Keratinocyte (primary cell): ENCODE data around the gene DNAJC5G. TPM values are rescaled to one million over a fixed set of nuclear protein-coding genes. Genes with fewer than 3 reads are reported as not detected.
"Not testable (repeated sequence)": the region's sequence is repeated elsewhere in the genome, so short reads cannot be mapped to it uniquely, and the experiment has no call there.

Experiments
- DNase-seq: peaks from one replicate; pipeline ENCODE4 v3.0.0-alpha.2; 2011; ENCODE audit warnings: low read depth, missing footprints, low spot score
- FAIRE-seq: peaks from 2 replicates; lab custom pipeline; 2011; peaks lifted over from hg19 to GRCh38; lab: Jason Lieb, UNC
- H2AFZ ChIP-seq: 2 replicates; pipeline ENCODE4 v1.6.0; 2012; ENCODE audit warnings: low read length, control low read depth, inconsistent platforms; ENCODE audit not compliant: control insufficient read depth
- H3K27ac ChIP-seq: 2 replicates; pipeline ENCODE4 v1.5.1; 2011; ENCODE audit warnings: low read length; ENCODE audit not compliant: control insufficient read depth, insufficient read depth
- H3K27me3 ChIP-seq: 3 replicates; pipeline ENCODE4 v1.6.0; 2011; ENCODE audit warnings: low read length; ENCODE audit not compliant: control insufficient read depth, insufficient read depth; ENCODE audit errors: extremely low read depth
- H3K36me3 ChIP-seq, 2 experiments: 2 replicates in 1 of 2; 3 replicates in 1 of 2; pipeline ENCODE4 v1.5.1; 2011; ENCODE audit warnings: low read length in 2 of 2, mild to moderate bottlenecking in 1 of 2; ENCODE audit not compliant: control insufficient read depth in 2 of 2, insufficient read depth in 2 of 2; ENCODE audit errors: extremely low read depth in 1 of 2
- H3K4me1 ChIP-seq: 3 replicates; pipeline ENCODE4 v1.5.1; 2011; ENCODE audit warnings: low read length; ENCODE audit not compliant: control insufficient read depth, insufficient read depth; ENCODE audit errors: extremely low read depth
- H3K4me2 ChIP-seq: 3 replicates; pipeline ENCODE4 v1.6.0; 2011; ENCODE audit warnings: low read depth, low read length; ENCODE audit not compliant: control insufficient read depth, insufficient read depth; ENCODE audit errors: extremely low read depth
- H3K4me3 ChIP-seq, 3 experiments: fragments of 200-600 bp in 1 of 3; sonication (generic) in 1 of 3; 2 replicates in 2 of 3; 3 replicates in 1 of 3; pipeline ENCODE4 v1.5.1; 2011 to 2016; ENCODE audit warnings: low read length in 3 of 3, mild to moderate bottlenecking in 3 of 3, control low read depth in 2 of 3, inconsistent platforms in 1 of 3, low read depth in 1 of 3, mixed read lengths in 1 of 3, mixed run types in 1 of 3, moderate library complexity in 1 of 3; ENCODE audit not compliant: control insufficient read depth in 2 of 3, insufficient read depth in 2 of 3; ENCODE audit errors: extremely low read depth in 1 of 3
- H3K79me2 ChIP-seq: 2 replicates; pipeline ENCODE4 v1.6.0; 2012; ENCODE audit warnings: low read length; ENCODE audit not compliant: control insufficient read depth, insufficient read depth
- H3K9ac ChIP-seq: 3 replicates; pipeline ENCODE4 v1.6.0; 2011; ENCODE audit warnings: low read length; ENCODE audit not compliant: control insufficient read depth, insufficient read depth; ENCODE audit errors: extremely low read depth
- H3K9me1 ChIP-seq: 3 replicates; pipeline ENCODE4 v1.6.0; 2011; ENCODE audit warnings: low read length; ENCODE audit not compliant: control insufficient read depth, insufficient read depth; ENCODE audit errors: extremely low read depth
- H3K9me3 ChIP-seq: 2 replicates; pipeline ENCODE4 v1.5.1; 2012; ENCODE audit warnings: low read depth, low read length; ENCODE audit not compliant: control insufficient read depth
- H4K20me1 ChIP-seq: 3 replicates; pipeline ENCODE4 v1.6.0; 2011; ENCODE audit warnings: low read length; ENCODE audit not compliant: control insufficient read depth, insufficient read depth; ENCODE audit errors: extremely low read depth
- CTCF ChIP-seq, 3 experiments: IDR thresholded peaks in 1 of 3; conservative IDR thresholded peaks in 1 of 3; optimal IDR thresholded peaks in 1 of 3; 2 replicates in 2 of 3; 3 replicates in 1 of 3; pipeline versions ENCODE3 to v1.5.1; 2011; ENCODE audit warnings: low read length in 3 of 3, mild to moderate bottlenecking in 3 of 3, moderate library complexity in 2 of 3, control low read depth in 1 of 3, inconsistent platforms in 1 of 3; ENCODE audit not compliant: insufficient read depth in 2 of 3; ENCODE audit errors: extremely low read depth in 1 of 3
- EZH2 ChIP-seq: IDR thresholded peaks from one replicate; pipeline ENCODE4 v1.6.1; 2012; ENCODE audit warnings: inconsistent platforms, mild to moderate bottlenecking, low read length, moderate library complexity
- dilution Hi-C: fragments of 300-500 bp; cut with MboI; formaldehyde crosslinking; loops from one replicate; pipeline ENCODE4 v1.7.0; 2020; ENCODE audit warnings: low sequenced_read_pairs; ENCODE audit not compliant: extremely low pct_ligation_motif_present
- polyA plus RNA-seq, 5 experiments: library from polyadenylated mRNA; depleted of rRNA in 3 of 5; stranded (reverse) in 3 of 5; stranded (forward) in 1 of 5; unstranded in 1 of 5; fragments of >200 nt; gene quantifications; 1 replicate in 1 of 5; 2 replicates in 3 of 5; 3 replicates in 1 of 5; pipeline versions ENCODE4 v1.2.1 to v1.2.3, GENCODE V29; 2011 to 2012; ENCODE audit warnings: missing spikeins in 2 of 5, low read depth in 1 of 5, low replicate concordance in 1 of 5

DNAJC5G gene
- polyA plus RNA-seq, 1 donor (not counting 4 experiments of a cell fraction or from before 2014, with no cell fraction given) = not detected

- Histone ChIP-seq H4K20me1 (peaks cover 2% of the 10 kb centered on the region), H3K27ac (no peak overlapping the region), H3K79me2 (no peaks in the 10 kb centered on the region), H3K9me3 (no peaks in the 10 kb centered on the region), H2AFZ (no peak overlapping the region), H3K4me2 (no peak overlapping the region), H3K4me1 (peaks cover 14% of the 10 kb centered on the region), H3K36me3 (no peaks in the 10 kb centered on the region), H3K9me1 (no peaks in the 10 kb centered on the region), H3K9ac (no peak overlapping the region), H3K4me3 (no peak overlapping the region), H3K27me3 (peaks cover 61% of the 10 kb centered on the region)
- dilution Hi-C loops = no loop called here
- DNase-seq (no peak), FAIRE-seq (no peak)
- TF ChIP-seq CTCF (optimal IDR thresholded peaks at IDR 0.05 in 1 of 3, IDR thresholded peaks at IDR 0.05 in 1 of 3, conservative IDR thresholded peaks at IDR 0.05 in 1 of 3; ENCODE audit: extremely low read depth in 1 of 3, insufficient read depth in 2 of 3, low read length in 3 of 3) (no peak), EZH2 (no peak)
Measured at GRCh38 chr2:27265536-27265870, 9.7 kb upstream of the DNAJC5G start.

- DNase-seq, H3K79me2 ChIP-seq, H3K9me3 ChIP-seq, H2AFZ ChIP-seq, H3K4me3 ChIP-seq, H3K4me1 ChIP-seq, FAIRE-seq, H3K36me3 ChIP-seq, H3K27ac ChIP-seq, H3K4me2 ChIP-seq, H3K9me1 ChIP-seq, H4K20me1 ChIP-seq, dilution Hi-C loops, H3K9ac ChIP-seq: not testable (repeated sequence)
- H3K27me3 ChIP-seq = peaks cover 33% of the 10 kb centered on the region
Measured at GRCh38 chr2:27268296-27268695, 6.9 kb upstream of the DNAJC5G start.

- no peaks in the 10 kb centered on the region for H3K4me1 ChIP-seq
- no peak overlapping the region for H3K9ac ChIP-seq
- no peak overlapping the region for H3K4me3 ChIP-seq
- no peaks in the 10 kb centered on the region for H3K9me3 ChIP-seq
- no peaks in the 10 kb centered on the region for H3K9me1 ChIP-seq
- no peak overlapping the region for H3K27ac ChIP-seq
- H3K27me3 ChIP-seq = peaks cover 16% of the 10 kb centered on the region
- no peak overlapping the region for H3K4me2 ChIP-seq
- no peak overlapping the region for H2AFZ ChIP-seq
- DNase-seq (no peak), FAIRE-seq (no peak)
- TF ChIP-seq CTCF (optimal IDR thresholded peaks at IDR 0.05 in 1 of 3, IDR thresholded peaks at IDR 0.05 in 1 of 3, conservative IDR thresholded peaks at IDR 0.05 in 1 of 3; ENCODE audit: extremely low read depth in 1 of 3, insufficient read depth in 2 of 3, low read length in 3 of 3) = no peak
- TF ChIP-seq EZH2 = no peak
- dilution Hi-C loops = no loop called here
- H3K36me3 ChIP-seq = no peaks in the 10 kb centered on the region
- H3K79me2 ChIP-seq = no peaks in the 10 kb centered on the region
- no peaks in the 10 kb centered on the region for H4K20me1 ChIP-seq
Measured at GRCh38 chr2:27270131-27270530, 5.1 kb upstream of the DNAJC5G start.
